Adrenal gland (tissue), 12 donors: ENCODE data around the gene WNT3A. TPM values are rescaled to one million over a fixed set of nuclear protein-coding genes. Genes with fewer than 3 reads are reported as not detected.

ENCODE experiments used
- DNase-seq, 7 donors: peaks; one replicate each; pipeline ENCODE4 v3.0.0-alpha.2; 2019 to 2020
- H3K27ac ChIP-seq, 5 donors: fragments of 200-600 bp; sonication (generic) in 4 of 5; 1 replicate in 3 of 5; 2 replicates in 2 of 5; pipeline versions ENCODE4 v1.5.1 to v1.8.0; 2016 to 2020; ENCODE audit warnings: mild to moderate bottlenecking in 1 of 5
- H3K27me3 ChIP-seq: fragments of 200-600 bp; 2 replicates; pipeline ENCODE4 v1.8.0; 2021
- H3K36me3 ChIP-seq, 2 donors: fragments of 200-600 bp; replicated peaks in 1 of 2; 1 replicate in 1 of 2; 2 replicates in 1 of 2; pipeline versions ENCODE4 v1.5.1 to v1.8.0; 2018 to 2022
- H3K4me1 ChIP-seq, 2 donors: fragments of 200-600 bp; replicated peaks in 1 of 2; 1 replicate in 1 of 2; 2 replicates in 1 of 2; pipeline versions ENCODE4 v1.5.1 to v1.8.0; 2018 to 2021
- H3K4me3 ChIP-seq, 4 donors: fragments of 200-600 bp; sonication (generic) in 3 of 4; one replicate each; pipeline ENCODE4 v1.5.1; 2016 to 2018
- H3K9me3 ChIP-seq, 3 donors: fragments of 200-600 bp; sonication (generic) in 1 of 3; replicated peaks in 1 of 3; 1 replicate in 2 of 3; 2 replicates in 1 of 3; pipeline versions ENCODE4 v1.5.1 to v1.8.0; 2016 to 2021
- POLR2A ChIP-seq, 2 donors: fragments of 450-650 bp; IDR thresholded peaks; one replicate each; pipeline ENCODE4 v1.6.1; 2017; ENCODE audit warnings: antibody characterized with exemption in 2 of 2, mild to moderate bottlenecking in 2 of 2, moderate library complexity in 1 of 2
- whole genome bisulfite sequencing, 4 donors: extraction: QIAGEN DNeasy Blood & Tissue Kit in 2 of 4; methylation state at CpG; one replicate each; pipeline versions ENCODE4 v1.1.5 to v1.1.7; 2013 to 2017; 5-methylcytosine and 5-hydroxymethylcytosine counted together
- intact Hi-C, 2 donors: fragments of 100-400 bp; cut with DNase I; formaldehyde crosslinking; loops; one replicate each; pipeline versions ENCODE4 v1.14.1 to v1.15.0; 2022 to 2023
- polyA plus RNA-seq, 3 donors: library from polyadenylated mRNA; stranded (reverse); fragments of 200-250 nt in 2 of 3; fragments of 350-450 nt in 1 of 3; fragmentation: Illumina TruSeq in 1 of 3; extraction: RNeasy Lipid Tissue Mini Kit (QIAGEN cat#74804) in 1 of 3; gene quantifications; one replicate each; pipeline ENCODE4 v1.2.3, GENCODE V29; 2013 to 2014
- total RNA-seq, 9 donors: library from RNA; depleted of rRNA in 4 of 9; stranded (reverse); fragments of >200 nt in 4 of 9; fragments of 120-200 nt in 1 of 9; fragmentation: NEBNext Ultra II Directional in 1 of 9; extraction: Animal tissue kit (Norgen Biotek cat#: 25700) in 1 of 9; gene quantifications; one replicate each; pipeline versions ENCODE4 v1.1.0 to v1.2.4, GENCODE V29; 2013 to 2023
- TF ChIP-seq, protein P1 (sequence below), 6 experiments: fragments of 450-650 bp in 4 of 6; fragments of 200-600 bp in 2 of 6; sonication (generic) in 1 of 6; IDR thresholded peaks; 1 replicate in 5 of 6; 2 replicates in 1 of 6; pipeline versions ENCODE4 v1.5.1 to v1.8.0; 2016 to 2021; ENCODE audit warnings: antibody characterized with exemption in 6 of 6, mild to moderate bottlenecking in 2 of 6, moderate library complexity in 1 of 6
- donor health status: healthy with polysubstance abuse.
- donor health status: Bipolar disorder and iron deficiency.
- donor health status: DM: yes; HTN: yes; CAD: no.
- donor health status: DM: no; HTN: no; CAD: no.
- donor health status: DM: no; HTN: no; CAD: no.
- donor health status: DM: yes; HTN: yes; CAD: no.

WNT3A gene
- total and polyA plus RNA-seq, 12 donors: not detected

DNA sequence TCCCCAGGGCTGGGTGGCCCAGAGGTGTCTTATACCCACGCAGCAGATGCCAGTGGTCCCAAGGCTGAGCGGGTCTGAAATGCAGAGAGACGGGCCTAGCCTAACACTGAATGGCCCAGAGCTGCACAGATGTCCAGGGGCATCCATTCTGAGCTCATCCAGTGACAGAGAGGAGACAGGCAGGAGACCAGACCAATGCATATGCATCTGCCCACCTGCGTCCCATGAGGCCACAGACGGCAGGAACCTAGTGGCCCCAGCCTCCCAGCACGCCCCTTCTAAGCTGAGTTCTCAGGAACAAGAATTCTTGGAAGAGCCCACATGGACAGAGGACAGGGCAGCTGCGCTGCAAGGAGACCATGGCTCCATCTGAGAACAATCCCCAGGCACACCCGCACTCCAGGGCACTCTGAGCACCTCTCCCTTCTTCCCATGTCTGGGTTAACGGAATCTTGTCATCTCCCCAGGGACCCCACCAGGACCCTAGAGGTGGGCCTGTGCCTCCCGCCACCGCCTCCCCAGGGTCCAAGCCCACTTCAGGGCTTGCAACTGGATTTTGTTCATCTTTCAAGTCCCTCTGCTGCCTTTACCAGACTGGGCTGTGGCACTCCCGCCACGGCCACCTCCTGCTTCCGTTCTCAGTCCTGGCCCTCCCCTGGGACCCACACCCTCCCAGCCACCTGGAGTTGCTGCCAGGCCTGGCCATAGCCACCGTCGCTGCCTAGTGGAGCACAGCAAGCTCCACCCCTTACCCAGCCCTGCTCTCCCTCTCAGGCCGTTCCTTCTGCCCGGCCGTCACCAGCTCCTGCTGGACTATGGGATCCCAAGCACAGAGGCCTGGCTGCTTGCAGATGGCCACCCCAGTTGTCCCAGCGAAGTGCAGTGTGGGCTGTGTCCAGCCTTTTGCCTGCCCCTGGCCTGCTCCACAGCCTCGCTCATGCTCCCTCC lies 3.3 kb downstream of the WNT3A start:
- intact Hi-C loops: no loop called here
- no peaks in the 10 kb centered on the region for H3K9me3 ChIP-seq
- H3K27ac ChIP-seq: no peak overlapping the region
- no peak overlapping the region for H3K4me3 ChIP-seq
- TF ChIP-seq, protein P1, sequence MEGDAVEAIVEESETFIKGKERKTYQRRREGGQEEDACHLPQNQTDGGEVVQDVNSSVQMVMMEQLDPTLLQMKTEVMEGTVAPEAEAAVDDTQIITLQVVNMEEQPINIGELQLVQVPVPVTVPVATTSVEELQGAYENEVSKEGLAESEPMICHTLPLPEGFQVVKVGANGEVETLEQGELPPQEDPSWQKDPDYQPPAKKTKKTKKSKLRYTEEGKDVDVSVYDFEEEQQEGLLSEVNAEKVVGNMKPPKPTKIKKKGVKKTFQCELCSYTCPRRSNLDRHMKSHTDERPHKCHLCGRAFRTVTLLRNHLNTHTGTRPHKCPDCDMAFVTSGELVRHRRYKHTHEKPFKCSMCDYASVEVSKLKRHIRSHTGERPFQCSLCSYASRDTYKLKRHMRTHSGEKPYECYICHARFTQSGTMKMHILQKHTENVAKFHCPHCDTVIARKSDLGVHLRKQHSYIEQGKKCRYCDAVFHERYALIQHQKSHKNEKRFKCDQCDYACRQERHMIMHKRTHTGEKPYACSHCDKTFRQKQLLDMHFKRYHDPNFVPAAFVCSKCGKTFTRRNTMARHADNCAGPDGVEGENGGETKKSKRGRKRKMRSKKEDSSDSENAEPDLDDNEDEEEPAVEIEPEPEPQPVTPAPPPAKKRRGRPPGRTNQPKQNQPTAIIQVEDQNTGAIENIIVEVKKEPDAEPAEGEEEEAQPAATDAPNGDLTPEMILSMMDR (IDR thresholded peaks at IDR 0.05): no peak
- TF ChIP-seq POLR2A (IDR thresholded peaks at IDR 0.05): no peak
- no peaks in the 10 kb centered on the region for H3K4me1 ChIP-seq
- H3K27me3 ChIP-seq: peaks cover 36% of the 10 kb centered on the region
- 54 to 77% (median 65%) methylated on average over 8 to 21 of the region's 21 CpGs for WGBS, 4 donors
- peak in 4 of 7 donors; percentile 4 to 34 (median 9) for DNase-seq
- no peaks in the 10 kb centered on the region for H3K36me3 ChIP-seq

DNA sequence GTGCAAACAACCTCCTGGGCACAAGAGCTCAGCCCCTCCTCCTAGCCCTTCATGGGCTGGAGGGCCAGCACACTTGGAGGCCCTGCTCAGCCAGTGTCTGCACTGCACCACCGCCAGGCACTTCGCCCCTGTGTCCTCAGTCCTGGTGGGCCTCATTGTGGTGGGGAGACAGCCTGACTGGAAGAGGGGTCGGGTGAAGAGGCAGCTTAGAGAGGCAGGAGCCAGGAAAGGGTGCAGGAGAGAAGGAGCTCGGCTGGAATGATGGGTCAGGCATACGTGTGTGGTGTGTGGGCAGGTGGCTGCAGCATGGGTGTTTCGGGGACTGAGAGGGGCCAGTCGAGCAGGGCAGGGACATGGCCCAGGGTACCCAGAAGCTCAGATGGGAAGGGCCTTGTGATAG lies 4.1 kb downstream of the WNT3A start:
- 68 to 79% (median 73%) methylated on average over 6 to 7 of the region's 7 CpGs for WGBS, 4 donors
- intact Hi-C loops: no loop called here
- no peak overlapping the region for H3K27ac ChIP-seq
- TF ChIP-seq POLR2A (IDR thresholded peaks at IDR 0.05): no peak
- H3K27me3 ChIP-seq: peaks cover 27% of the 10 kb centered on the region
- DNase-seq: peak in 4 of 7 donors; percentile 3 to 18 (median 5)
- H3K36me3 ChIP-seq: no peaks in the 10 kb centered on the region
- no peaks in the 10 kb centered on the region for H3K9me3 ChIP-seq
- H3K4me1 ChIP-seq: no peaks in the 10 kb centered on the region
- no peak overlapping the region for H3K4me3 ChIP-seq

DNA sequence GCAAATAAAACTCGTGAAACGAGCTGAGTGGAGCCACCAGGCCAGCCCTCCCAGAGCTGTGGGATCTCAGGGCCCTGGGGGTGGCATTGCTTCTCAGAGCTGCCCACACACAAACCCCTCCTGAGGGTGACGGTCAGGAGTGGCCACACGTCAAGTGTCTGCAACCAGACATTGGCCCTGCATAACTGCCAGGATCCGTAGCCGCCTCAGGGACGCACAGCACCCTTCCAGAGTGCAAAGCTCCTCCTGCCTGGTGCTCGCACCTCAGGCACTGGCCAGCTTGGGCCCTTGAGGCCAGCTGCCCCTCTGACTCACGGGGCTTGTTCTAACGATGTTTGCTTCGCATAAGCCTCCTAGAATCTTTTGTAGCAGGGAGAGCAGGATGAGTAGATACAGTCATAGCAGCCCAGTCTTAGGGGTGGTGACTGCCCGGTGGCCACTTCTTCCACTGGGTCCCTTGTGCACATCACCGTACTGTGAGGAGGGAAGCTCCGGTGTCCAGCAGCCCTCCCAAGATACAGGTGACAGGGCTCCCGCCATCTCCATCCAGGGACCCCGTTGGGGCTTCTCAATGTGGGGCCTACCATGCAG lies 5.0 kb downstream of the WNT3A start:
- TF ChIP-seq POLR2A (IDR thresholded peaks at IDR 0.05): no peak
- TF ChIP-seq, protein P1 (IDR thresholded peaks at IDR 0.05): no peak
- Histone ChIP-seq H3K4me3 (no peak overlapping the region), H3K27me3 (peaks cover 24% of the 10 kb centered on the region), H3K4me1 (no peaks in the 10 kb centered on the region), H3K9me3 (no peaks in the 10 kb centered on the region), H3K36me3 (no peaks in the 10 kb centered on the region), H3K27ac (no peak overlapping the region)
- 65 to 79% (median 74%) methylated on average over 14 to 16 of the region's 16 CpGs for WGBS, 4 donors
- peak in 4 of 7 donors; percentile 5 to 34 (median 8) for DNase-seq
- intact Hi-C loops: no loop called here

DNA sequence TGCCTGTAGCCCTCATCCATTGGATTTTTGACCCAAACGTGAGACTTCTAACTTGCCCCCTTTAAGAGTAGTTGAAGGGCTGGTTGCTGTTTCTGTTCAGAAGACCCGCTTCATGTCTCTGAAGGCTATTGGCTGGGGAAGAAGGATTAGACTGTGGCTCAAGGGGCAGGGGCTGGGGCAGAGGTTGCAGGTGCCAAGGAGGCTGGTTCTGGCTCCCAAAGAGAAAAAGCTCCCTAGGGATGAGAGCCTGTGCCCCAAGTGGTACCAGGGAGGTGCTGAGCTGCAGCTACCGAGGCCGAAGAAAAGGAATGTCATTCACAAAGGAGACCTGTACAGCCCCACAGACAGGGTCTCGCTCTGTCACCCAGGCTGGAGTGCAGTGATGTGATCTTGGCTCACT lies 5.8 kb downstream of the WNT3A start:
- Histone ChIP-seq H3K27me3 (peaks cover 17% of the 10 kb centered on the region), H3K27ac (no peak overlapping the region), H3K4me1 (no peaks in the 10 kb centered on the region), H3K36me3 (no peaks in the 10 kb centered on the region), H3K4me3 (no peak overlapping the region), H3K9me3 (no peaks in the 10 kb centered on the region)
- peak in 1 of 7 donors; percentile 5 for DNase-seq
- TF ChIP-seq, protein P1 (IDR thresholded peaks at IDR 0.05): no peak
- whole genome bisulfite sequencing, 4 donors: 71 to 86% (median 79%) methylated on average over 3 to 5 of the region's 5 CpGs
- intact Hi-C loops: no loop called here
